HG02938 (cell line): ENCODE data around the gene BHLHE40.
"Not testable (repeated sequence)": the region's sequence is repeated elsewhere in the genome, so short reads cannot be mapped to it uniquely, and the experiment has no call there.

ENCODE experiments used
- ATAC-seq: cut with Tn5 transposase; IDR thresholded peaks from one replicate; pipeline ENCODE4 v1.9.1; 2021; ENCODE audit warnings: mild to moderate bottlenecking, moderate library complexity; ENCODE audit not compliant: unreplicated experiment

BHLHE40 gene

GRCh38 chr3:4959180-4959579, 20.1 kb upstream of the BHLHE40 start:
- ATAC-seq = no peak

GRCh38 chr3:4961865-4962264, 17.4 kb upstream of the BHLHE40 start:
- ATAC-seq = not testable (repeated sequence)

GRCh38 chr3:4963669-4964570, 15.3 kb upstream of the BHLHE40 start:
- ATAC-seq = no peak

- not testable (repeated sequence) for ATAC-seq
Observed at GRCh38 chr3:4966006-4966405, 13.2 kb upstream of the BHLHE40 start.

- ATAC-seq = not testable (repeated sequence)
Observed at GRCh38 chr3:4967683-4968082, 11.6 kb upstream of the BHLHE40 start.

GRCh38 chr3:4971437-4971836, 7.8 kb upstream of the BHLHE40 start:
- ATAC-seq = not testable (repeated sequence)

GRCh38 chr3:4971838-4972237, 7.4 kb upstream of the BHLHE40 start:
- no peak for ATAC-seq

- peak; percentile 37 for ATAC-seq
Observed at GRCh38 chr3:4972652-4973643, 6.3 kb upstream of the BHLHE40 start.

GRCh38 chr3:4974154-4974553, 5.1 kb upstream of the BHLHE40 start:
- ATAC-seq = no peak

GRCh38 chr3:4976109-4976508, 3.1 kb upstream of the BHLHE40 start:
- ATAC-seq = no peak

- ATAC-seq = peak; percentile 39
Observed at GRCh38 chr3:4977001-4977852, 2.0 kb upstream of the BHLHE40 start.

- ATAC-seq = peak; percentile 0
Observed at GRCh38 chr3:4977853-4978203, 1.4 kb upstream of the BHLHE40 start.

- ATAC-seq = peak; percentile 36
Observed at GRCh38 chr3:4978204-4978965, 852 bp upstream of the BHLHE40 start.

GRCh38 chr3:4978966-4979427, 240 bp upstream of the BHLHE40 start:
- peak; percentile 42 for ATAC-seq

- no peak for ATAC-seq
Observed at GRCh38 chr3:4980229-4981203, 1.3 kb downstream of the BHLHE40 start.

GRCh38 chr3:4981294-4981664, 2.0 kb downstream of the BHLHE40 start:
- no peak for ATAC-seq

GRCh38 chr3:4981665-4982494, 2.6 kb downstream of the BHLHE40 start:
- ATAC-seq = no peak
